GM19238 (cell line): Measurements from ENCODE around the gene PALM.

Experiments
- DNase-seq: peaks from one replicate; pipeline ENCODE4 v3.0.0; 2011; ENCODE audit warnings: low spot score; ENCODE audit not compliant: insufficient read length

Gene PALM

GRCh38 chr19:751501-752341 is 43.0 kb downstream of the PALM start:
- DNase-seq: no peak

- no peak for DNase-seq
These were observed 44.1 kb downstream of the PALM start for GRCh38 chr19:752652-753517.

- DNase-seq: no peak
These were observed 45.8 kb downstream of the PALM start for GRCh38 chr19:754530-754929.

- DNase-seq: no peak
These were observed 46.3 kb downstream of the PALM start for GRCh38 chr19:755063-755462.

- no peak for DNase-seq
These were observed 47.5 kb downstream of the PALM start for GRCh38 chr19:756236-756635.

GRCh38 chr19:756821-757688 is 48.3 kb downstream of the PALM start:
- DNase-seq: no peak

GRCh38 chr19:757811-758668 is 49.3 kb downstream of the PALM start:
- DNase-seq: no peak

- DNase-seq: no peak
These were observed 54.4 kb downstream of the PALM start for GRCh38 chr19:763181-763580.

GRCh38 chr19:763869-764268 is 55.1 kb downstream of the PALM start:
- DNase-seq: no peak

GRCh38 chr19:764301-764700 is 55.6 kb downstream of the PALM start:
- no peak for DNase-seq

GRCh38 chr19:765179-765738 is 56.5 kb downstream of the PALM start:
- DNase-seq: no peak

- no peak for DNase-seq
These were observed 59.7 kb downstream of the PALM start for GRCh38 chr19:768424-768823.

- no peak for DNase-seq
These were observed 60.9 kb downstream of the PALM start for GRCh38 chr19:769616-770015.

GRCh38 chr19:771332-771785 is 62.6 kb downstream of the PALM start:
- peak; percentile 61 for DNase-seq

GRCh38 chr19:772063-772462 is 63.3 kb downstream of the PALM start:
- no peak for DNase-seq

- no peak for DNase-seq
These were observed 64.1 kb downstream of the PALM start for GRCh38 chr19:772730-773436.

GRCh38 chr19:776549-776948 is 67.8 kb downstream of the PALM start:
- DNase-seq: no peak

- no peak for DNase-seq
These were observed 70.3 kb downstream of the PALM start for GRCh38 chr19:778910-779653.

GRCh38 chr19:780935-781334 is 72.2 kb downstream of the PALM start:
- DNase-seq: no peak
